Head of caudate nucleus (tissue), 42 donors: ENCODE measurements around the gene ANXA6.
A peak's percentile ranks its signal among the peaks of the same experiment; 100 is the strongest.
"Not testable (repeated sequence)": the region's sequence is repeated elsewhere in the genome, so short reads cannot be mapped to it uniquely, and the experiment has no call there.

ENCODE experiments used
- DNase-seq, 42 donors: peaks; one replicate each; pipeline versions ENCODE4 v3.0.0 to v3.0.0-alpha.2; 2020 to 2021; ENCODE audit warnings: mixed read lengths in 7 of 42
- intact Hi-C: fragments of 100-400 bp; cut with DNase I; formaldehyde crosslinking; loops from one replicate; pipeline ENCODE4 v1.15.0; 2022

Gene ANXA6

GRCh38 chr5:151182976-151183375 lies 25.4 kb upstream of the ANXA6 start:
- DNase-seq, result peak in 2 of 42 donors; percentile 6 to 12
- intact Hi-C loops, result no loop called here

- intact Hi-C loops, result no loop called here
- peak in 2 of 42 donors; percentile 3 to 7 for DNase-seq
Observed at GRCh38 chr5:151182524-151182900, 24.9 kb upstream of the ANXA6 start.

GRCh38 chr5:151181818-151182523 lies 24.4 kb upstream of the ANXA6 start:
- intact Hi-C loops, result no loop called here

GRCh38 chr5:151180291-151180690 lies 22.7 kb upstream of the ANXA6 start:
- intact Hi-C loops, result no loop called here
- peak in 2 of 42 donors; percentile 9 to 22 for DNase-seq

More at GRCh38 chr5:151181818-151182523, 24.4 kb upstream of the ANXA6 start:
- DNase-seq, result peak in 1 of 42 donors; percentile 3

- peak in 2 of 42 donors; percentile 3 to 15 for DNase-seq
- intact Hi-C loops, result no loop called here
Observed at GRCh38 chr5:151179489-151179840, 21.9 kb upstream of the ANXA6 start.

GRCh38 chr5:151178777-151179488 lies 21.4 kb upstream of the ANXA6 start:
- intact Hi-C loops, result no loop called here
- DNase-seq, result no peak

- intact Hi-C loops, result no loop called here
Observed at GRCh38 chr5:151178372-151178771, 20.8 kb upstream of the ANXA6 start.

GRCh38 chr5:151176268-151176667 lies 18.7 kb upstream of the ANXA6 start:
- intact Hi-C loops, result not testable (repeated sequence)
- peak in 1 of 42 donors; percentile 4 for DNase-seq

More at GRCh38 chr5:151178372-151178771, 20.8 kb upstream of the ANXA6 start:
- no peak for DNase-seq

- intact Hi-C loops, result no loop called here
- peak in 1 of 42 donors; percentile 40 for DNase-seq
Observed at GRCh38 chr5:151174612-151175101, 17.1 kb upstream of the ANXA6 start.

GRCh38 chr5:151173711-151174611 lies 16.4 kb upstream of the ANXA6 start:
- peak in 2 of 42 donors; percentile 3 to 27 for DNase-seq
- intact Hi-C loops, result no loop called here

- DNase-seq, result no peak
- intact Hi-C loops, result no loop called here
Observed at GRCh38 chr5:151171529-151171928, 13.9 kb upstream of the ANXA6 start.

- intact Hi-C loops, result no loop called here
- no peak for DNase-seq
Observed at GRCh38 chr5:151168602-151169344, 11.2 kb upstream of the ANXA6 start.

GRCh38 chr5:151167022-151167421 lies 9.4 kb upstream of the ANXA6 start:
- intact Hi-C loops, result no loop called here
- peak in 1 of 42 donors; percentile 4 for DNase-seq

- peak; percentile 39 to 92 (median 81) for DNase-seq
- intact Hi-C loops, result loop anchor here (5.0 kb wide), 1 partner anchor 38 kb away; no protein-coding TSS in a partner anchor
Observed at GRCh38 chr5:151164687-151165392, 7.3 kb upstream of the ANXA6 start.

GRCh38 chr5:151162776-151163175 lies 5.2 kb upstream of the ANXA6 start:
- intact Hi-C loops, result loop anchor here (5.0 kb wide), 1 partner anchor 35 kb away; no protein-coding TSS in a partner anchor
- no peak for DNase-seq

GRCh38 chr5:151159649-151160373 lies 2.2 kb upstream of the ANXA6 start:
- intact Hi-C loops, result loop anchor here (5.0 kb wide), 1 partner anchor 33 kb away; no protein-coding TSS in a partner anchor
- DNase-seq, result no peak

GRCh38 chr5:151158287-151158661 lies 695 bp upstream of the ANXA6 start:
- intact Hi-C loops, result no loop called here
- peak in 1 of 42 donors; percentile 25 for DNase-seq
